ENCODE results near the gene RHOD.
A peak's percentile ranks its signal among the peaks of the same experiment; 100 is the strongest.

DNA sequence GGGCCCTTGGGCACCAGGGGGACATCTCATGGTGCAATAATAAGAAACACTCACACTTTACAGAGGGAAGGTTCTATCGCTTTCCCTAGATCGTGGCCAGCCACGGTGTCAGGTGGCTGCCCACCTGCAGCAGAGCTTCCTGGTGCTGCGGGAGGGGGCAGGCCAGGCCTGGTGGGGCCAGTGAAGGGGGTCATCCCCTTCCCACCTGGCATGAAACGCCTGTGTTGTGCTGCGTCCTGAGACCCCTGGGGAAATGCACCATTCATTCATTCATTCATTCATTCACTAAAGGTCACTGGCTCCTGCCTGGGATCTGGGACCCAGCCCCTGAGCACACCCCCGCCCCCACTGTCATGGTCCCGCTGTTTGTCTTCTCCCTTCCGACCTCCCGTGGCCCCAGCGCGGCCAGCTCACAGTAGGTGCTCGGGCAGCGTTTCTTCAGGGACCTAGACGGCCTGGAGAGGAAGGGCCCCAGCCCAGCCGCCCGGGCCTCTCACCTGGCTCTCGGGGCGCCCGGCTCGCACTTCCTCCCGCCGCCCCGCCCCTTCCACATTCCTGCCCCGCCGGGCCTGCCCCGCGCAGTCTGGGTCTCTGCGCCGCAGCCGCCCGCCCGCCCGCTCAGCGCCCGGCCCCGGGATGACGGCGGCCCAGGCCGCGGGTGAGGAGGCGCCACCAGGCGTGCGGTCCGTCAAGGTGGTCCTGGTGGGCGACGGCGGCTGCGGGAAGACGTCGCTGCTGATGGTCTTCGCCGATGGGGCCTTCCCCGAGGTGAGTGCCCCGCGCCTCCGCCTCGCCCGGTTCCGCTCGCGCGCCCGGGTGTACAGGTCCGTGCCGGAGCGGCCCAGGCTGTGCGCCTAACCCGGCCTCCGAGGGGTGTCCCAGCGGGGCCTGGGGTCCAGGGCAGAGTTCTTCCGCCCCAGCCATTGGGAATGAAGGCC lies at the start of gene RHOD:
- TF ChIP-seq, protein P1, sequence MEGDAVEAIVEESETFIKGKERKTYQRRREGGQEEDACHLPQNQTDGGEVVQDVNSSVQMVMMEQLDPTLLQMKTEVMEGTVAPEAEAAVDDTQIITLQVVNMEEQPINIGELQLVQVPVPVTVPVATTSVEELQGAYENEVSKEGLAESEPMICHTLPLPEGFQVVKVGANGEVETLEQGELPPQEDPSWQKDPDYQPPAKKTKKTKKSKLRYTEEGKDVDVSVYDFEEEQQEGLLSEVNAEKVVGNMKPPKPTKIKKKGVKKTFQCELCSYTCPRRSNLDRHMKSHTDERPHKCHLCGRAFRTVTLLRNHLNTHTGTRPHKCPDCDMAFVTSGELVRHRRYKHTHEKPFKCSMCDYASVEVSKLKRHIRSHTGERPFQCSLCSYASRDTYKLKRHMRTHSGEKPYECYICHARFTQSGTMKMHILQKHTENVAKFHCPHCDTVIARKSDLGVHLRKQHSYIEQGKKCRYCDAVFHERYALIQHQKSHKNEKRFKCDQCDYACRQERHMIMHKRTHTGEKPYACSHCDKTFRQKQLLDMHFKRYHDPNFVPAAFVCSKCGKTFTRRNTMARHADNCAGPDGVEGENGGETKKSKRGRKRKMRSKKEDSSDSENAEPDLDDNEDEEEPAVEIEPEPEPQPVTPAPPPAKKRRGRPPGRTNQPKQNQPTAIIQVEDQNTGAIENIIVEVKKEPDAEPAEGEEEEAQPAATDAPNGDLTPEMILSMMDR (IDR thresholded peaks at IDR 0.05 in 4 of 5, conservative IDR thresholded peaks at IDR 0.05 in 1 of 5) = no peak
- peak in 1 of 2 donors; percentile 54 for TF ChIP-seq POLR2A (IDR thresholded peaks at IDR 0.05)
